K562 (cell line): ENCODE measurements around the gene ZNF775. TPM values are rescaled to one million over a fixed set of nuclear protein-coding genes. Genes with fewer than 3 reads are reported as not detected.

Experiments used
- ATAC-seq: fragments of 200-7000 bp; cut with Tn5 transposase; 3 replicates; pipeline ENCODE4 v1.9.1; 2020; ENCODE audit warnings: moderate library complexity
- BruUV-seq: library from RNA; stranded (reverse); fragments of 400-500 nt; replicated peaks from 2 replicates; lab custom pipeline; 2021; lab: Mats Ljungman, UMichigan
- CTCF ChIA-PET: fragments of 300-600 bp; formaldehyde crosslinking; extraction: SDS; loops from one replicate; lab custom pipeline; 2021; ENCODE audit warnings: low intra/inter-chr PET ratio; lab: Yijun Ruan, JAX
- POLR2A ChIA-PET: fragments of 300-600, 350-650 bp; sonication (Branson Sonifier 250); formaldehyde crosslinking; extraction: SDS; loops from one replicate; lab custom pipeline; 2021; ENCODE audit warnings: antibody characterized with exemption, inconsistent platforms; lab: Yijun Ruan, JAX
- DNase-seq, 4 experiments: peaks; one replicate each; pipeline versions ENCODE4 v3.0.0 to v3.0.0-alpha.2; 2011 to 2018; ENCODE audit warnings: low spot score in 3 of 4, mixed read lengths in 3 of 4; ENCODE audit errors: extremely low read depth in 1 of 4
- FAIRE-seq: peaks from 2 replicates; lab custom pipeline; 2011; peaks lifted over from hg19 to GRCh38; lab: Jason Lieb, UNC
- H2AFZ ChIP-seq: 2 replicates; pipeline ENCODE4 v1.6.0; 2011; ENCODE audit warnings: low read depth, low read length, control low read depth, inconsistent platforms
- H3K27ac ChIP-seq: fragments of 200-600 bp; 3 replicates; pipeline ENCODE4 v1.8.0; 2011; ENCODE audit warnings: low read depth, mild to moderate bottlenecking, control low read depth, inconsistent platforms, low read length, moderate library complexity, mixed read lengths; ENCODE audit errors: extremely low read depth
- H3K27me3 ChIP-seq, 2 experiments: fragments of 300-600 bp in 1 of 2; 2 replicates in 1 of 2; 3 replicates in 1 of 2; pipeline versions ENCODE4 v1.6.0 to v1.8.0; 2011; ENCODE audit warnings: inconsistent platforms in 2 of 2, low read length in 2 of 2, mild to moderate bottlenecking in 1 of 2, mixed read lengths in 1 of 2, moderate library complexity in 1 of 2; ENCODE audit not compliant: control insufficient read depth in 2 of 2, insufficient read depth in 2 of 2
- H3K36me3 ChIP-seq: fragments of 300-600 bp; 3 replicates; pipeline ENCODE4 v1.8.0; 2011; ENCODE audit warnings: mild to moderate bottlenecking, low read length, inconsistent platforms; ENCODE audit not compliant: control insufficient read depth, insufficient read depth
- H3K4me1 ChIP-seq, 2 experiments: fragments of 200-600 bp in 1 of 2; replicated peaks in 1 of 2; 2 replicates in 1 of 2; 3 replicates in 1 of 2; pipeline versions ENCODE4 v1.5.1 to v1.8.0; 2011; ENCODE audit warnings: inconsistent platforms in 2 of 2, low read length in 2 of 2, mild to moderate bottlenecking in 1 of 2, mixed read lengths in 1 of 2, moderate library complexity in 1 of 2; ENCODE audit not compliant: control insufficient read depth in 2 of 2, insufficient read depth in 2 of 2
- H3K4me2 ChIP-seq: 2 replicates; pipeline ENCODE4 v1.6.1; 2011; ENCODE audit warnings: low read length, control low read depth, inconsistent platforms, mixed read lengths; ENCODE audit not compliant: insufficient read depth
- H3K4me3 ChIP-seq: fragments of 200-600 bp; sonication (generic), shearing (Covaris generic); 2 replicates; pipeline ENCODE4 v1.5.1; 2016; ENCODE audit warnings: control low read depth, inconsistent platforms
- H3K79me2 ChIP-seq: fragments of 200-600 bp; 3 replicates; pipeline ENCODE4 v1.8.0; 2011; ENCODE audit warnings: low read length, inconsistent platforms; ENCODE audit not compliant: control insufficient read depth, insufficient read depth
- H3K9ac ChIP-seq, 2 experiments: 2 replicates each; pipeline versions ENCODE4 v1.6.0 to v1.6.1; 2011; ENCODE audit warnings: low read depth in 2 of 2, low read length in 2 of 2, control low read depth in 1 of 2, inconsistent platforms in 1 of 2, mild to moderate bottlenecking in 1 of 2, mixed read lengths in 1 of 2; ENCODE audit not compliant: insufficient read depth in 1 of 2
- H3K9me1 ChIP-seq: one replicate; pipeline ENCODE4 v1.6.0; 2011; ENCODE audit warnings: inconsistent platforms, mild to moderate bottlenecking, low read length, moderate library complexity; ENCODE audit not compliant: control insufficient read depth, insufficient read depth
- H3K9me3 ChIP-seq: replicated peaks from 2 replicates; pipeline ENCODE4 v1.5.1; 2011; ENCODE audit warnings: low read depth, low read length, inconsistent platforms; ENCODE audit not compliant: control insufficient read depth, insufficient read depth
- H4K20me1 ChIP-seq: replicated peaks from 2 replicates; pipeline ENCODE4 v1.6.1; 2011; ENCODE audit warnings: low read length, inconsistent platforms, mixed read lengths; ENCODE audit not compliant: control insufficient read depth, insufficient read depth
- SAFB2 ChIP-seq: fragments of 200-400 bp; formaldehyde crosslinking; IDR thresholded peaks from 2 replicates; pipeline ENCODE4 v1.6.1; 2018; ENCODE audit warnings: borderline replicate concordance, low read length, low read depth, moderate library complexity; ENCODE audit not compliant: severe bottlenecking
- ZNF77 ChIP-seq: fragments of 250-450 bp; sonication (Bioruptor Pico); IDR thresholded peaks from 2 replicates; pipeline ENCODE4 v1.5.0; 2020
- WGBS: fragments of 100-300 bp; shearing (Covaris generic); methylation state at CpG from one replicate; pipeline ENCODE4 v1.1.6; 2016; ENCODE audit warnings: low coverage, mixed read lengths; ENCODE audit not compliant: insufficient coverage; ENCODE audit errors: missing lambda C conversion rate; 5-methylcytosine and 5-hydroxymethylcytosine counted together
- in situ Hi-C: fragments of 300-500 bp; cut with MboI; formaldehyde crosslinking; loops from 4 replicates; pipeline ENCODE4 v1.15.0; 2018; ENCODE audit warnings: inconsistent platforms, mixed read lengths
- intact Hi-C: fragments of 100-400 bp; cut with micrococcal nuclease; formaldehyde crosslinking; loops from 2 replicates; pipeline ENCODE4 v1.14.2; 2022
- polyA plus RNA-seq, 8 experiments: library from polyadenylated mRNA; depleted of rRNA in 4 of 8; stranded (reverse) in 5 of 8; unstranded in 3 of 8; fragments of >200 nt; fragmentation: Nextera tagmentation in 2 of 8; fragmentation: Illumina TruSeq in 1 of 8; extraction: Ambion mirVana in 2 of 8; extraction: Trizol in 1 of 8; gene quantifications; 2 replicates each; pipeline versions ENCODE4 v1.2.1 to v1.2.3, GENCODE V29; 2011 to 2014; ENCODE audit warnings: inconsistent platforms in 1 of 8, missing spikeins in 1 of 8
- total RNA-seq, 7 experiments: library from RNA; depleted of rRNA in 6 of 7; stranded (reverse); fragments of >200 nt in 6 of 7; fragmentation: Illumina TruSeq in 2 of 7; extraction: Trizol in 2 of 7; gene quantifications; 2 replicates each; pipeline versions ENCODE4 v1.2.1 to v1.2.3, GENCODE V29; 2011 to 2021; ENCODE audit warnings: low replicate concordance in 1 of 7
- TF ChIP-seq, protein P1 (sequence below): sonication (generic); formaldehyde crosslinking; IDR thresholded peaks from 2 replicates; pipeline ENCODE4 v1.8.0; 2022; ENCODE audit warnings: missing genetic modification reagents, mild to moderate bottlenecking, moderate library complexity, borderline replicate concordance
- TF ChIP-seq, protein P2 (sequence below): fragments of 450-650 bp; IDR thresholded peaks from 2 replicates; pipeline ENCODE4 v1.6.1; 2016; ENCODE audit warnings: borderline replicate concordance

The ZNF775 gene
- total and polyA plus RNA-seq, 9 of the 15 experiments (the other 6 are each of a cell fraction or from before 2014, with no cell fraction given): 0.04 to 18.7 (median 4.9) TPM

DNA sequence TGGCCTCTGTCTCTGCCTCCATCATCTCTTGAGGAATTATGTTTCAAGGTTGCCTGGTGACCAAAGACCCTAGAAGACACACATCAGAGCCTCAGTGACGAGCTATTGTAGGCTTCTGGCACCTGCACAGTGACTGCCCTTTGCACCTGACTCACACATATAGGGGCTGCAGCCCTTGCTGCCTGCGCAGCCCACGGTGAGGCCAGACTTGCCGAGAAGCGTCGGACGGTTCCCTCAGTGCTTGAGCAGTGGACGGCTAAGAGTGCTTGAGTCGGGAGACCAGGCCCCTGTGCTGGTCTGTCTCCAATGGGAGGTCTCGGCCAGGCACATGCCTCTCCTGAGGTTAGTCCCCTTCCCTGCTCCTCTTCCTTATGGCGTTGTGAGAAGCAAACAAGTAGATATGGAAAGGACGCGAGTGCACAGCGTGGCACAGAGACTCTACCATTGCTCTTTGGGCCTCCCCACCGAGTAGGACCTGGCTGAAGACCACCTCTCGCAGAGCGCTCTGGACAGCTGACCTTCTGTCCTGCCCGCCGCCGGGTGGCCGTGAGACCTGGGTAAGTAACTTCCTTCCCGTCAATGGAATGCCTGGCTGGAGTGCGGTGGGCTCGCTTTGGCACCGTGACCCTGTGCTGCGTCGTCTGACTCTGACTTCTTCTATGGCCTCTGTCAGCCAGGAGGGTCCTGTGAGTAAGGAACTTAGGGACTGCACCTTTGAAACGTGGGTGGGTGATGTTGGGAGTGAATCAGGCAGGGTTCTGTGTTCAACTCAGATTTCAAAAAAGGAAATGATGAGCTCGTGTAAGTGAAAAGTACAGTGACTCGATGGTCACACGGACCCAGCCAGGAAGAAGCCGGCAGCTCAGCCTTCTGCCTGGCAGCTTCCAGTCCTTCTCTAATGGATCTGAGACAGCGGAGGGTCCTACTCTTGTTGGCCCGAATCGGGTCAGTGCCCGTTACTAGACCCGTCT is 33.7 kb downstream of the ZNF775 start:
- no TSS peak for BruUV-seq
- WGBS: 63% methylated on average over 37 of the region's 37 CpGs
- in situ Hi-C loops: no loop called here
- Histone ChIP-seq H4K20me1 (no peaks in the 10 kb centered on the region), H3K4me3 (no peak overlapping the region), H2AFZ (no peak overlapping the region), H3K27me3 (no peaks in the 10 kb centered on the region), H3K9me3 (no peaks in the 10 kb centered on the region), H3K9me1 (no peaks in the 10 kb centered on the region), H3K36me3 (peaks cover 10% of the 10 kb centered on the region; the same call in 1 of the 3 replicates), H3K4me1 (peaks cover 0 to 19% of the 10 kb centered on the region in 2 experiments; a peak in 2 of 5 replicates), H3K4me2 (no peak overlapping the region), H3K27ac (no peak overlapping the region), H3K79me2 (no peaks in the 10 kb centered on the region), H3K9ac (peak overlapping the region in 1 of 2 experiments; percentile 26; a peak in 1 of 4 replicates)
- peak in 1 of 4 experiments; percentile 8 for DNase-seq
- ChIA-PET CTCF (no interaction called here), POLR2A (interaction anchor here (0.6 to 1.2 kb wide), 3 partner anchors 8 to 33 kb away, joined by 4 read pairs; a partner anchor contains a TSS)
- ATAC-seq: no peak
- TF ChIP-seq ZNF77 (CRISPR knock-in tag): no peak
- TF ChIP-seq, protein P1, sequence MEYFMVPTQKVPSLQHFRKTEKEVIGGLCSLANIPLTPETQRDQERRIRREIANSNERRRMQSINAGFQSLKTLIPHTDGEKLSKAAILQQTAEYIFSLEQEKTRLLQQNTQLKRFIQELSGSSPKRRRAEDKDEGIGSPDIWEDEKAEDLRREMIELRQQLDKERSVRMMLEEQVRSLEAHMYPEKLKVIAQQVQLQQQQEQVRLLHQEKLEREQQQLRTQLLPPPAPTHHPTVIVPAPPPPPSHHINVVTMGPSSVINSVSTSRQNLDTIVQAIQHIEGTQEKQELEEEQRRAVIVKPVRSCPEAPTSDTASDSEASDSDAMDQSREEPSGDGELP (CRISPR knock-in tag): 0 out of 2 replicates have a peak, but pooled peaks have one; percentile 26
- TF ChIP-seq SAFB2: no peak
- TF ChIP-seq, protein P2, sequence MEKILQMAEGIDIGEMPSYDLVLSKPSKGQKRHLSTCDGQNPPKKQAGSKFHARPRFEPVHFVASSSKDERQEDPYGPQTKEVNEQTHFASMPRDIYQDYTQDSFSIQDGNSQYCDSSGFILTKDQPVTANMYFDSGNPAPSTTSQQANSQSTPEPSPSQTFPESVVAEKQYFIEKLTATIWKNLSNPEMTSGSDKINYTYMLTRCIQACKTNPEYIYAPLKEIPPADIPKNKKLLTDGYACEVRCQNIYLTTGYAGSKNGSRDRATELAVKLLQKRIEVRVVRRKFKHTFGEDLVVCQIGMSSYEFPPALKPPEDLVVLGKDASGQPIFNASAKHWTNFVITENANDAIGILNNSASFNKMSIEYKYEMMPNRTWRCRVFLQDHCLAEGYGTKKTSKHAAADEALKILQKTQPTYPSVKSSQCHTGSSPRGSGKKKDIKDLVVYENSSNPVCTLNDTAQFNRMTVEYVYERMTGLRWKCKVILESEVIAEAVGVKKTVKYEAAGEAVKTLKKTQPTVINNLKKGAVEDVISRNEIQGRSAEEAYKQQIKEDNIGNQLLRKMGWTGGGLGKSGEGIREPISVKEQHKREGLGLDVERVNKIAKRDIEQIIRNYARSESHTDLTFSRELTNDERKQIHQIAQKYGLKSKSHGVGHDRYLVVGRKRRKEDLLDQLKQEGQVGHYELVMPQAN: no peak
- intact Hi-C loops: no loop called here
- FAIRE-seq: no peak
